ENCODE results near the gene SLC22A4.

SLC22A4 gene

DNA sequence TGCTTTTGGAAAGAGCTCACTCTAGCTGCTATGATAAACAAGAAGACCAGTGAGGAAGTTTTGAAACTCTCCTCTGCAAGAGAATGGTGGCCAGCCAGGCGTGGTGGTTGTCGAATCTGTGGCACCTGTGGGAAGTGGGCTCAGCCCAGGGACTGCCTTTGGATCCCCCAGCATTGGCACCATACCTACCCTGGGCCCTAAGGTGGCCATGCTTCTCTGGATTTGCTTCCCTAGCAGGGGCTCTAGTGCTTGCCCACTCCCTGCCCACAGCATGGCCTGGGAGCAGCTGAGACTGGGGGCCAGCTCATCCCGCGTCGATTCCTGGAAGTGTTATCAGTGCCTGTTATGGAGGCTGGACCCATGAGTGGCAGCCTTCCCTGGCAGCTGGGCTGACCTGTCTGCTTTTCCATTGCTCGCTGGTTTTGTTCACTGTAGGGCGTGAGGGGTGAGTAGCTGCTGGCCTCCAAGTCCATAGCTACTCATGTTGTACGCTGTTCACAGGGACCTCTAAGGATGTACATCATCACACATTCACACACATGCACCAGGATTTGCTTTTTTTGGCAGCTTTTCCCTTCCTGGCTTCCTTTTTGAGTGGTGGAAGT lies 2.3 kb downstream of the SLC22A4 start:
- no peak for FAIRE-seq
- no peak for DNase-seq (ENCODE audit: insufficient read length, low spot score)

DNA sequence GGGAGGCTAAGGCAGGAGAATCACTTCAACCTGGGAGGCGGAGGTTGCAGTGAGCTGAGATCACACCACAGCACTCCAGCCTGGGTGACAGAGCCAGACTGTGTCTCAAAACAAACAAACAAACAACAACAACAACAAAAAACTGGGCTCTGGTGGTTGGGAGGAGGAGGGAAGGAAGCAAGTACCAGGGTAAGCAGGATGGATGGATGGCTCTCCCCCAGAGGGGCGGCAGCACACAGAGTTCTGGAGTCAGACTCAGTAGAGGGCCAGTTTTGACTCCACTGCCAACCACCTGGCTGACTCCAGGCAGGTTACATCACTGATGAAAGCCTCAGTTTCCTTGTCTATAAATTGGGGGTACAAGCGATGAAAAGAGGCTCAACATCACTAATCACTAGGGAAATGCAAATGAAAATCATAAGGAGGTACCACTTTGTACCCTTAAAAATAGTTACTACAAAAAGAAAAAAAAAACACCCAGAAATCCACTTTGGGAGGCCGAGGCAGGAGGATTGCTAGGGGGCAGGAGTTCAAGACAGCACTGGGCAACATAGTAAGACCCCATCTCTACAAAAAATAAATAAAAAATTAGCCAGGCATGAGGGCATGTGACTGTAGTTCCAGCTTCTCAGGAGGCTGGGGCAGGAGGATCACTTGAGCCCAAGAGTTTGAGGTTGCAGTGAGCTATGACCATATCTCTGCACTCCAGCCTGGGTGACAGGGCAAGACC lies 3.2 kb downstream of the SLC22A4 start:
- no peak for FAIRE-seq

DNA sequence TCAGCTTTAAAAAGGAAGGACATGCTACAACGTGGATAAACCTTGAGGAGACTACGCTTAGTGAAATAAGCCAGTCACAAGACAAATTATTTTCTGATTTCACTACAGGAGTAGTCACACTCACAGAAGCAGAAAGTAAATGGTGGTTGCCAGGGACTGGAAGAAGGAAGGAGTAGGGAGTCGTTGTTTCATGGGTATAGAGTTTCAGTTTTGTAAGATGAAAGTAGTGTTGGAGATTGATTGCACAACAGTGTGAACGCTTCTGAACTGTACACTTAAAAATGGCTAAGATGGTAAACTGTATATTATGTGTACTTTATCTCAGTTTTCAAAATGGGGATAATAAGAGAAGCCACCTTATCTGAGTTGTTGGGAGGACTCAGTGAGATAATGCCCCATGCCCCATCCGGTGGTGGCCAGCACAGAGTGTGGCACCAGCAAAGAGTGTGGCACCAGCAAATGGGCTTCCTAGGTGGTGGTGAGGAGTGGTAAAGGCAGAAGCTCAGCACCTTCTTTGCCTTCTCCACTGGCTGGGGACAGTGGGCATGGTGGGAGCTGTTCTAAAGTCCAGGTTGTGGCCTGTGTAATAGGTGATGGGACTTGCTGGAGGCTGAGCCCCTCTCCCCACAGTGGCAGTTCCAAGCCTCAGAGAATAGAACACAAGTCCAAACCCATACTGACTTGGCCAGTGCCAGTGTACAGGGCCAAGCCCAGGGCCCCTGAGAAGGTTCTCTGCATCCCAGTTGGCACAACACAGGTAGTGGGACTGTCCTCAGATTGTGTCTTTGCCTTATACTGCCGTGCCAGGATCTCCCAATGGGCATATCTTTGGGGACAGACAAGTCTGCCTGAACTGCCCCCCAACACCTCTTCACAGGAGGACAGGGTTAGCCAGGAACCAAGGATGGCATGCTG lies 4.4 kb downstream of the SLC22A4 start:
- FAIRE-seq (no peak), DNase-seq (ENCODE audit: insufficient read length, low spot score) (no peak)

More for the DNA sequence above, 3.2 kb downstream of the SLC22A4 start:
- DNase-seq (ENCODE audit: insufficient read length, low spot score) = no peak

GRCh38 chr5:132299917-132300316 lies 5.7 kb downstream of the SLC22A4 start:
- DNase-seq (ENCODE audit: insufficient read length, low spot score) = no peak
- FAIRE-seq = no peak

GRCh38 chr5:132300577-132301343 lies 6.6 kb downstream of the SLC22A4 start:
- no peak for FAIRE-seq
- no peak for DNase-seq (ENCODE audit: insufficient read length, low spot score)

DNA sequence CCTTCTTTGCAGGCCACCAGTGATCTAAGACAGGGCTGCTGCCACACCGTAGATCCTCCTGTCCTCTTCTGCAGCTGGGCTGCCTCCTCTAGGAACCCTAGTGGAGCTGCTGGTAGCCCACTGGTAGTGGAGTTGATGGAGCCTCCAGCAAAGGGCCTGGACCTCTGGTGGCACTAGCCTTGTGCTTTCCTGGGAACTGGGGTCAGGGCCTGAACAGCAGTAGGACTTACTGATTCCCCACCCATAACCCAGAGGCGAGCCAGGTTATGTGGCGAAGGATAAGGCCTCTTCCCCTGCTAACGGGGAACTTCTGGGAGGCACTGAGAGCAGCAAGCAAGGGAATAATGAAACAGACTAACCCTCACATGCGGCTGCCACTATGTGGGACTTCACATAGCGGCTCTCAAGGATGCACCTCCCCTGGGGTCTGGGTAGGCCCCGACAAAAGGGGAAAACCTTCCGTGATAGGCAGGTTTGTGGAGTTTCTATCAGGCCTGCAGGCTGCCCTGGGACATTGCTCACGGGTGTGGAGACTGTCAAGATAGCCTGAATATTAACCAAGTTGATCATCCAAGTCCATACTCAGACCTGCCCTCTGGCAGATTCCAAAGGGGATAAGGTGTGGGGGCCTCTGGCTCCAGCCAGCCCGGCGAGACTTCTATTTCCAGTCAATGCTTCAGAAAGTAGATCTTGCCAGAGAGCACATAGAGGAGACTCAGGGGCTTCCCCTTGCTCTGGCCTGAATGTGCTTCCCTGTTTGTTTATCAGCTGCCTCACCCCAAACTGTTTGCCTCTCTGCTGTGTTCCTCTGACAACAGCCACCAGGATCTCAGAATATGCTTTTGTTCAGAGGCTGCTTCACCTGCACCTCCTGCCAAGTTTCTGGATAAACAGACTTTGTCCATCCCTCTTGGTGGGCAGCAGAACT lies 7.4 kb downstream of the SLC22A4 start:
- DNase-seq (ENCODE audit: insufficient read length, low spot score) (no peak), FAIRE-seq (no peak)

DNA sequence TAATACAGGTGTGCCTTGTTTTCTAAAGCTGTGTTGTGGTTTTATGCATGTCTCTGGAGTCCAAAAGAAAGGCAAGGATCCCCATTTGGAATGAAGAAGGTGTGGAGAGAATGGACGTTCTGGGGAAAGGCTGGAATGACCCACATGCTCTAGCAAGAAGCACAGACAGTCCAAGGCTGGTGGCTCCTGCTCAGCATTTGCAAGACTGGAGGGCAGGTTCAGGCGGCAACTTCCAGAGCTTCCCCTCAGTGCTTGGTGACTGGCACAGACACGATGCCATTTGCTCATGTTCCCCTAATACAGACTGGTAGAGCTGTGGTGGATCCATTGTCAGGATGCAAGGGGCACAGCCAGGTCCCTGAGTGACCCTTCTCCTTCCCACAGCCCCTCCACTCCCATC lies 8.2 kb downstream of the SLC22A4 start:
- FAIRE-seq (no peak), DNase-seq (ENCODE audit: insufficient read length, low spot score) (no peak)

DNA sequence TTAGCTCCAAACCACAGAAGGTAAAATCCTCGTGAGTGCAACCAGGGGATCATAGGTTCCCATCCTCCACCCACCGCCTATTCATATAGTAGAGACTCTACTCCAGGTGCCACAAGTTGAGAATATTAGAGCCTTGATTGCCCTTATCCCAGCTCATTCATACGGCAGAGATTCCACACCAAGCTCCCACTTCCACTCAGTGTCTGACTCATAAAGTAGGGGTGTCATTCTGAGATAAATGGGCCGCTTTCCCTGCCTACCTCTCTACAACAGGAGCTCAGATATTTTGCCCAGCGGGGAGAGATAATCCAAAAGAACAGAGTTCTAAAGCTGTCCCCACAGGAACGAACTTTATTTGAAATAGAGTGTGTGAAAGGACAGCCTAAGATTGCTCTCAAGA lies 9.4 kb downstream of the SLC22A4 start:
- DNase-seq (ENCODE audit: insufficient read length, low spot score) = no peak
- FAIRE-seq = no peak

GRCh38 chr5:132305420-132305819 lies 11.2 kb downstream of the SLC22A4 start:
- FAIRE-seq = no peak
- no peak for DNase-seq (ENCODE audit: insufficient read length, low spot score)

GRCh38 chr5:132308701-132309100 lies 14.5 kb downstream of the SLC22A4 start:
- FAIRE-seq (no peak), DNase-seq (ENCODE audit: insufficient read length, low spot score) (no peak)

- DNase-seq (ENCODE audit: insufficient read length, low spot score) (no peak), FAIRE-seq (no peak)
Observed at GRCh38 chr5:132309679-132310078, 15.5 kb downstream of the SLC22A4 start.

- FAIRE-seq = no peak
- DNase-seq (ENCODE audit: insufficient read length, low spot score) = no peak
Observed at GRCh38 chr5:132310141-132310834, 16.1 kb downstream of the SLC22A4 start.

DNA sequence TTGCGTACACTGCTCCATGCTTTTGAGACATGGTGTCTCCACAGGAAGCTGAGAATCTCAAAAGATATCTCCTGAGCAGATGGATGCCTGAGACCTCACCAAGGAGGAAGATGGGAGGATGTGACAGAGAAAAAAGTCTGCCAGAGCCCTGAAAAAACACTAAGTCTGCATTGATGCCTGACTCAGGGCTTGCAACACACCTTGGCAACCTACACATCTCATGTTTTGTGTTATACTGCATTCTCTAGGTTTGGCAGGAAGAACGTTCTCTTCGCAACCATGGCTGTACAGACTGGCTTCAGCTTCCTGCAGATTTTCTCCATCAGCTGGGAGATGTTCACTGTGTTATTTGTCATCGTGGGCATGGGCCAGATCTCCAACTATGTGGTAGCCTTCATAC lies 19.2 kb downstream of the SLC22A4 start:
- FAIRE-seq (no peak), DNase-seq (ENCODE audit: insufficient read length, low spot score) (no peak)

DNA sequence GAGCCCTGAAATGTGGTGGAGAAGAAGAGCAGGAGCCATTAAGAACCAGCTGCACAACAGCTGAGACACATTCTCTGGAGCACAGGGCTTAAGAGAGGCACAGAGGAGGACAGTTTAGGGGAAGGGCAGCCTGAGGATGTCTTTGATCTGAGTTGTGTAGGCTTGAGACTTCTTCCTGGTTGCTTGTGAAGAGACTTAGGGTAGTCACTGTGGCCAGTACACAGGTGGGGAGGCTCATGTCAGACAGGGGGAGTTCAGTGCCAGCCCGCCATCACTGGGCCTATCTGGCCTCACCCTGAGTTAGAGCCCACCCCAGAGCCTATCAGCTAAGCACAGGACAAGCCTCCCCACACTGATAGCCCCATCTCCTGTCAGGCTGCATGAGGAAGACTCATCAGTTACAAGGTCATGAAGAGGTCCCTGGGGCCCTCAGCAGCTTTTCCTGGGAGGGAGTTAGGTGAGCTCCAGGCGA lies 19.8 kb downstream of the SLC22A4 start:
- FAIRE-seq = no peak
- no peak for DNase-seq (ENCODE audit: insufficient read length, low spot score)

- FAIRE-seq (no peak), DNase-seq (ENCODE audit: insufficient read length, low spot score) (no peak)
Observed at GRCh38 chr5:132315529-132316067, 21.4 kb downstream of the SLC22A4 start.

DNA sequence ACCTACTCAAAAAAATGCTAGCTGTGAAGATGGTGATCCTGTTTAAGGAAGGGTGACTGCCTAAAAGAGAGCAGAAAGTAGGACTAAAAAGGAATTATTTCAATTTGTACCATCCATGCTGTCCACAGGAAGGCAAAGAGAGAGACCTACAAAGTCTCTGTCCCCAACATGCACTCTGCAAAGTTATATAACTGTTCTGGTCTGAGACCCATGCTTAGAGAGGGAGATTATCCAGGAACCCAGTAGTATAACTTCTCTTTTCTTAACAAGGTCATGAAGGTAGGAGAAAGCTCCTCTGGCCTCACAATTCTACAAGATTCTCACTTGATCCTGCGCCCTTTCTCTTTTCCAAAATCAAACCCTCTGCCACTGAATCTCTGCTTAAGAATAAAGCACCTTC lies 25.8 kb downstream of the SLC22A4 start:
- no peak for DNase-seq (ENCODE audit: insufficient read length, low spot score)
- no peak for FAIRE-seq

DNA sequence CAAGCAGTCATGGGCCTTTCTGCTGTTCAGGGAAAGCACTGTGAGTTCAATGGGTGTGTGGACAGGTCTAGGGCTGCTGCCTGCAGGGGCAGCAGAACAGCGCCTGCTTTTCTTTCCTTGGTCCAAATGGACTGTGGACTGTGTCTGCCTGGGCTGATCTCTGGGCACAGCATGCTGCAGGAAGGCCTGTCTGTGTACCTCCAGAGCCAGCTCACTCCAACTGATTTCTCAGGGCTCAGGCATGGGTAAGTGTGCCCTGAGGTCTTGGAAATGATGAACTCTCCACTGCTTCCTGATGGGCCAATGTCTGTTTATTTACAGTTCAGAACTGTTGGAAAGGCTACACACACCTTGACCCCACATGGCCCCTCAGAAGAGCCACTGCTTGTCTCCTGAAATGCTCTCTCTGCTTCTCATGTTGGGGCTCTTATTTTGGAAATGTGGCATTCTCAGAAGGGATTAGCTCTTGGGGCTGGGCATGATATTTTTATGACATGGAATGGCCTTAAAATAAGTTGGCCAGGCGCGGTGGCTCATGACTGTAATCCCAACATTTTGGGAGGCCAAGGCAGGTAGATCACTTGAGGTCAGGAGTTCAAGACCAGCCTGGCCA lies 27.0 kb downstream of the SLC22A4 start:
- DNase-seq (ENCODE audit: insufficient read length, low spot score) (no peak), FAIRE-seq (no peak)

DNA sequence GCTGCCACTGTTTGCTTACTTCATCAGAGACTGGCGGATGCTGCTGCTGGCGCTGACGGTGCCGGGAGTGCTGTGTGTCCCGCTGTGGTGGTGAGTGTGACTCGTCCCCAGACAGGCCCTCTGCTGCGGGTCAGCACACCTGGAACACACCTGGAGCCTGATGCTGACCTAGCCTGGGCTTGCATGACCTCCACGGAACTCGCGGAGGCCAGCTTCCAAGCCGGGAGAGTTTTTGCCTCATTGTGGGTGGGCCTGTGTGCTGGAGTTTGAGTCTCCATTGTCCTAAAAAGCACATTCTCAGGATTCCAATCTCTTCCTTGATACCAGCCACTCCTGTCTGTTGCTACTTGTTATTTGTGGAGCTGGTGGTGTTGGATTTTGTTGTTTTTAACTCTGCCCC lies 28.1 kb downstream of the SLC22A4 start:
- no peak for FAIRE-seq

More for the DNA sequence above, 28.1 kb downstream of the SLC22A4 start:
- no peak for DNase-seq (ENCODE audit: insufficient read length, low spot score)

Data from HTR-8/SVneo (cell line).